Hepatocyte (in vitro differentiated cells): ENCODE results near the gene DAAM2. TPM values are rescaled to one million over a fixed set of nuclear protein-coding genes. Genes with fewer than 3 reads are reported as not detected.

Experiments
- DNase-seq: peaks from one replicate; pipeline ENCODE4 v3.0.0-alpha.2; 2016; ENCODE audit warnings: low spot score
- H2AFZ ChIP-seq: fragments of 200-600 bp; sonication (generic); 2 replicates; pipeline ENCODE4 v1.6.0; 2016; ENCODE audit warnings: antibody characterized with exemption, mild to moderate bottlenecking
- H3K27ac ChIP-seq: fragments of 200-600 bp; sonication (generic); 2 replicates; pipeline ENCODE4 v1.5.1; 2016; ENCODE audit warnings: mild to moderate bottlenecking
- H3K27me3 ChIP-seq: fragments of 200-600 bp; sonication (generic); 2 replicates; pipeline ENCODE4 v1.6.1; 2016
- H3K36me3 ChIP-seq: fragments of 200-600 bp; sonication (generic); replicated peaks from 2 replicates; pipeline ENCODE4 v1.5.1; 2016; ENCODE audit warnings: low read depth; ENCODE audit not compliant: insufficient read depth
- H3K4me1 ChIP-seq: fragments of 200-600 bp; sonication (generic); 2 replicates; pipeline ENCODE4 v1.5.1; 2016; ENCODE audit warnings: mild to moderate bottlenecking, moderate library complexity; ENCODE audit not compliant: insufficient read depth
- H3K4me2 ChIP-seq: fragments of 200-600 bp; sonication (generic); 2 replicates; pipeline ENCODE4 v1.6.0; 2016
- H3K4me3 ChIP-seq: fragments of 200-600 bp; sonication (generic); 2 replicates; pipeline ENCODE4 v1.5.1; 2016; ENCODE audit warnings: mild to moderate bottlenecking
- H3K79me2 ChIP-seq: fragments of 200-600 bp; sonication (generic); 2 replicates; pipeline ENCODE4 v1.6.0; 2017; ENCODE audit warnings: mild to moderate bottlenecking
- H3K9me2 ChIP-seq: fragments of 200-600 bp; sonication (generic); replicated peaks from 2 replicates; pipeline ENCODE4 v1.6.0; 2017; ENCODE audit warnings: mild to moderate bottlenecking; ENCODE audit not compliant: insufficient read depth
- H3K9me3 ChIP-seq: fragments of 200-600 bp; sonication (generic); 2 replicates; pipeline ENCODE4 v1.5.1; 2016; ENCODE audit warnings: low read depth, mild to moderate bottlenecking
- H4K20me1 ChIP-seq: fragments of 200-600 bp; sonication (generic); 2 replicates; pipeline ENCODE4 v1.6.0; 2016; ENCODE audit warnings: mild to moderate bottlenecking; ENCODE audit not compliant: insufficient read depth, poor library complexity, severe bottlenecking
- CTCF ChIP-seq: fragments of 200-600 bp; sonication (generic); IDR thresholded peaks from 2 replicates; pipeline ENCODE4 v1.5.1; 2016; ENCODE audit warnings: antibody characterized with exemption, mild to moderate bottlenecking; ENCODE audit not compliant: poor library complexity
- EZH2 ChIP-seq: fragments of 200-600 bp; sonication (generic); IDR thresholded peaks from 2 replicates; pipeline ENCODE4 v1.6.1; 2016; ENCODE audit warnings: antibody characterized with exemption, mild to moderate bottlenecking, borderline replicate concordance
- EZH2phosphoT487 ChIP-seq: fragments of 200-600 bp; sonication (generic); IDR thresholded peaks from one replicate; pipeline ENCODE4 v1.6.1; 2018; ENCODE audit warnings: antibody characterized with exemption, mild to moderate bottlenecking, low read depth, moderate library complexity; ENCODE audit not compliant: unreplicated experiment, severe bottlenecking
- WGBS: methylation state at CpG from one replicate; pipeline ENCODE4 v1.1.6; 2016; ENCODE audit warnings: low lambda C conversion rate; ENCODE audit errors: missing lambda C conversion rate; 5-methylcytosine and 5-hydroxymethylcytosine counted together
- polyA plus RNA-seq: library from polyadenylated mRNA; unstranded; fragments of >200 nt; fragmentation: Nextera tagmentation; extraction: Ambion mirVana; gene quantifications from 2 replicates; pipeline ENCODE4 v1.2.1, GENCODE V29; 2016
- total RNA-seq: library from RNA; depleted of rRNA; stranded (reverse); fragments of >200 nt; gene quantifications from 2 replicates; pipeline ENCODE4 v1.2.3, GENCODE V29; 2014

Gene DAAM2
- total and polyA plus RNA-seq, 2 experiments from 2014 or later, result 11.7 to 15.1 TPM

GRCh38 chr6:39812853-39813533 lies 20.8 kb downstream of the DAAM2 start:
- H3K79me2 ChIP-seq, result peaks cover 13% of the 10 kb centered on the region
- DNase-seq, result no peak
- H3K9me3 ChIP-seq, result no peaks in the 10 kb centered on the region
- no peak overlapping the region for H3K4me3 ChIP-seq
- no peaks in the 10 kb centered on the region for H4K20me1 ChIP-seq
- no peak overlapping the region for H3K4me2 ChIP-seq
- H3K4me1 ChIP-seq, result peaks cover 9% of the 10 kb centered on the region
- TF ChIP-seq CTCF (no peak), EZH2 (no peak), EZH2phosphoT487 (no peak)
- 61% methylated on average over 9 of the region's 9 CpGs for WGBS
- H3K36me3 ChIP-seq, result no peaks in the 10 kb centered on the region
- H3K9me2 ChIP-seq, result no peaks in the 10 kb centered on the region
- H2AFZ ChIP-seq, result no peak overlapping the region
- peak overlapping the region; percentile 1 for H3K27ac ChIP-seq
- no peaks in the 10 kb centered on the region for H3K27me3 ChIP-seq

GRCh38 chr6:39814236-39814635 lies 22.1 kb downstream of the DAAM2 start:
- no peaks in the 10 kb centered on the region for H3K9me2 ChIP-seq
- no peaks in the 10 kb centered on the region for H4K20me1 ChIP-seq
- 98% methylated on average over 4 of the region's 4 CpGs for WGBS
- TF ChIP-seq EZH2 (no peak), CTCF (no peak), EZH2phosphoT487 (no peak)
- no peak overlapping the region for H2AFZ ChIP-seq
- H3K4me2 ChIP-seq, result no peak overlapping the region
- H3K27ac ChIP-seq, result no peak overlapping the region
- H3K4me1 ChIP-seq, result peaks cover 9% of the 10 kb centered on the region
- peaks cover 5% of the 10 kb centered on the region for H3K79me2 ChIP-seq
- H3K9me3 ChIP-seq, result no peaks in the 10 kb centered on the region
- no peaks in the 10 kb centered on the region for H3K36me3 ChIP-seq
- H3K4me3 ChIP-seq, result no peak overlapping the region
- DNase-seq, result no peak
- H3K27me3 ChIP-seq, result no peaks in the 10 kb centered on the region

- Histone ChIP-seq H3K79me2 (no peaks in the 10 kb centered on the region), H3K36me3 (no peaks in the 10 kb centered on the region), H3K4me1 (peaks cover 9% of the 10 kb centered on the region), H3K27me3 (no peaks in the 10 kb centered on the region), H3K9me2 (no peaks in the 10 kb centered on the region), H3K4me2 (no peak overlapping the region), H4K20me1 (no peaks in the 10 kb centered on the region), H3K27ac (no peak overlapping the region), H2AFZ (no peak overlapping the region), H3K9me3 (no peaks in the 10 kb centered on the region), H3K4me3 (no peak overlapping the region)
- no peak for TF ChIP-seq EZH2phosphoT487
- TF ChIP-seq EZH2, result no peak
- no peak for TF ChIP-seq CTCF
- DNase-seq, result no peak
- 74% methylated on average over 3 of the region's 3 CpGs for WGBS
Observed at GRCh38 chr6:39815356-39815755, 23.2 kb downstream of the DAAM2 start.
